H1 (cell line): Measurements from ENCODE around the gene GOLGA1. TPM values are rescaled to one million over a fixed set of nuclear protein-coding genes. Genes with fewer than 3 reads are reported as not detected.

ENCODE experiments used
- CTCF ChIA-PET: fragments of 300-600 bp; sonication (Branson Sonifier 250); formaldehyde crosslinking; loops from one replicate; lab custom pipeline; 2021; ENCODE audit not compliant: partially characterized antibody; lab: Charles Lee
- POLR2A ChIA-PET: fragments of 300-600 bp; sonication (Branson Sonifier 250); formaldehyde crosslinking; loops from one replicate; lab custom pipeline; 2021; ENCODE audit warnings: inconsistent platforms; ENCODE audit not compliant: partially characterized antibody; lab: Charles Lee
- DNase-seq, 2 experiments: peaks; one replicate each; pipeline versions ENCODE4 v3.0.0 to v3.0.0-alpha.2; 2010 to 2022; ENCODE audit warnings: low spot score in 2 of 2, low read depth in 1 of 2, mixed read lengths in 1 of 2
- FAIRE-seq: peaks from 2 replicates; lab custom pipeline; 2011; peaks lifted over from hg19 to GRCh38; lab: Jason Lieb, UNC
- H2AFZ ChIP-seq: 2 replicates; pipeline ENCODE4 v1.8.1; 2012; ENCODE audit warnings: low read length, inconsistent platforms
- H2AK5ac ChIP-seq: 2 replicates; pipeline ENCODE4 v1.6.1; 2013; ENCODE audit warnings: low read depth, low read length
- H2BK120ac ChIP-seq: replicated peaks from 2 replicates; pipeline ENCODE3; 2013; ENCODE audit warnings: low read depth, low read length, inconsistent platforms
- H2BK12ac ChIP-seq: 2 replicates; pipeline ENCODE4 v1.6.1; 2013; ENCODE audit warnings: low read depth, low read length
- H2BK15ac ChIP-seq: 2 replicates; pipeline ENCODE4 v1.6.1; 2013; ENCODE audit warnings: low read length
- H2BK20ac ChIP-seq: 2 replicates; pipeline ENCODE4 v1.6.1; 2013; ENCODE audit warnings: low read length
- H2BK5ac ChIP-seq: 2 replicates; pipeline ENCODE4 v1.6.1; 2013; ENCODE audit warnings: low read depth, low read length
- H3K14ac ChIP-seq: 2 replicates; pipeline ENCODE4 v1.6.1; 2013; ENCODE audit warnings: inconsistent platforms; ENCODE audit not compliant: insufficient read length
- H3K18ac ChIP-seq: 2 replicates; pipeline ENCODE4 v1.6.1; 2013; ENCODE audit warnings: low read length; ENCODE audit errors: extremely low read depth
- H3K23ac ChIP-seq: 2 replicates; pipeline ENCODE4 v1.6.1; 2013; ENCODE audit warnings: inconsistent platforms; ENCODE audit not compliant: insufficient read length
- H3K23me2 ChIP-seq: 2 replicates; pipeline ENCODE4 v1.6.1; 2013; ENCODE audit warnings: low read depth, low read length
- H3K27ac ChIP-seq: 2 replicates; pipeline ENCODE4 v1.6.1; 2011; ENCODE audit warnings: low read depth, low read length, inconsistent platforms
- H3K27me3 ChIP-seq, 4 experiments: replicated peaks in 1 of 4; 1 replicate in 1 of 4; 2 replicates in 3 of 4; pipeline versions ENCODE4 v1.6.1 to v1.8.1; 2011 to 2013; ENCODE audit warnings: low read length in 3 of 4, mild to moderate bottlenecking in 3 of 4, inconsistent platforms in 2 of 4, mixed read lengths in 2 of 4, moderate library complexity in 1 of 4; ENCODE audit not compliant: control insufficient read depth in 3 of 4, insufficient read depth in 3 of 4; ENCODE audit errors: extremely low read depth in 1 of 4
- H3K36me3 ChIP-seq, 4 experiments: 2 replicates each; pipeline versions ENCODE4 v1.6.1 to v1.8.1; 2011 to 2013; ENCODE audit warnings: mild to moderate bottlenecking in 4 of 4, low read length in 3 of 4, moderate library complexity in 2 of 4, control low read depth in 1 of 4, inconsistent platforms in 1 of 4; ENCODE audit not compliant: insufficient read depth in 4 of 4, control insufficient read depth in 2 of 4
- H3K4ac ChIP-seq: replicated peaks from 2 replicates; pipeline ENCODE3; 2013; ENCODE audit warnings: low read length, low read depth, mixed read lengths, inconsistent platforms; ENCODE audit not compliant: insufficient read length
- H3K4me1 ChIP-seq, 4 experiments: replicated peaks in 1 of 4; 1 replicate in 1 of 4; 2 replicates in 3 of 4; pipeline versions ENCODE4 v1.6.1 to v1.8.1; 2011 to 2013; ENCODE audit warnings: low read length in 3 of 4, inconsistent platforms in 2 of 4, mixed read lengths in 1 of 4; ENCODE audit not compliant: insufficient read depth in 4 of 4, control insufficient read depth in 3 of 4
- H3K4me2 ChIP-seq, 2 experiments: 2 replicates each; pipeline versions ENCODE4 v1.6.1 to v1.8.1; 2011 to 2013; ENCODE audit warnings: low read depth in 2 of 2, low read length in 2 of 2, control low read depth in 1 of 2, inconsistent platforms in 1 of 2, mild to moderate bottlenecking in 1 of 2; ENCODE audit not compliant: insufficient read depth in 1 of 2
- H3K4me3 ChIP-seq, 4 experiments: fragments of 200-600, 300-600 bp in 1 of 4; sonication (generic), shearing (Covaris generic), sonication (Bioruptor Twin) in 1 of 4; 2 replicates each; pipeline versions ENCODE4 v1.5.1 to v1.8.1; 2011 to 2016; ENCODE audit warnings: low read length in 4 of 4, low read depth in 3 of 4, control low read depth in 2 of 4, inconsistent platforms in 2 of 4, mild to moderate bottlenecking in 2 of 4, mixed read lengths in 1 of 4, moderate library complexity in 1 of 4; ENCODE audit not compliant: insufficient read depth in 2 of 4; ENCODE audit errors: extremely low read depth in 1 of 4
- H3K56ac ChIP-seq: replicated peaks from 2 replicates; pipeline ENCODE3; 2013; ENCODE audit warnings: low read depth, mild to moderate bottlenecking, mixed read lengths, low read length, inconsistent platforms; ENCODE audit not compliant: insufficient read length
- H3K79me1 ChIP-seq: 2 replicates; pipeline ENCODE4 v1.6.1; 2013; ENCODE audit warnings: low read depth, low read length, control low read depth
- H3K79me2 ChIP-seq, 2 experiments: 2 replicates each; pipeline versions ENCODE4 v1.6.1 to v1.8.1; 2012 to 2013; ENCODE audit warnings: low read length in 2 of 2, mild to moderate bottlenecking in 2 of 2, inconsistent platforms in 1 of 2; ENCODE audit not compliant: insufficient read depth in 2 of 2, control insufficient read depth in 1 of 2
- H3K9ac ChIP-seq, 4 experiments: replicated peaks in 1 of 4; 1 replicate in 1 of 4; 2 replicates in 3 of 4; pipeline versions ENCODE4 v1.6.1 to v1.8.1; 2011 to 2013; ENCODE audit warnings: low read depth in 3 of 4, low read length in 3 of 4, control low read depth in 2 of 4, mild to moderate bottlenecking in 2 of 4, moderate library complexity in 2 of 4, inconsistent platforms in 1 of 4; ENCODE audit errors: extremely low read depth in 1 of 4
- H3K9me3 ChIP-seq, 2 experiments: 2 replicates each; pipeline versions ENCODE4 v1.6.1 to v1.8.1; 2012 to 2013; ENCODE audit warnings: mild to moderate bottlenecking in 2 of 2, moderate library complexity in 2 of 2, control low read depth in 1 of 2, inconsistent platforms in 1 of 2, low read depth in 1 of 2, low read length in 1 of 2, mixed read lengths in 1 of 2; ENCODE audit not compliant: insufficient read depth in 2 of 2
- H4K20me1 ChIP-seq, 2 experiments: replicated peaks in 1 of 2; 2 replicates each; pipeline versions ENCODE3 to v1.8.1; 2011 to 2013; ENCODE audit warnings: inconsistent platforms in 2 of 2, low read length in 2 of 2, mild to moderate bottlenecking in 1 of 2; ENCODE audit not compliant: insufficient read depth in 2 of 2, control insufficient read depth in 1 of 2
- H4K5ac ChIP-seq: 2 replicates; pipeline ENCODE4 v1.6.1; 2013; ENCODE audit warnings: low read length, low read depth, mixed read lengths, inconsistent platforms; ENCODE audit not compliant: insufficient read length
- H4K8ac ChIP-seq: 2 replicates; pipeline ENCODE4 v1.8.0; 2013; ENCODE audit warnings: mild to moderate bottlenecking, moderate library complexity, low read length, inconsistent platforms; ENCODE audit not compliant: insufficient read depth; ENCODE audit errors: extremely low read depth
- H4K91ac ChIP-seq: replicated peaks from 2 replicates; pipeline ENCODE3; 2013; ENCODE audit warnings: low read length, mixed read lengths, inconsistent platforms; ENCODE audit not compliant: insufficient read length
- ASH2L ChIP-seq: fragments of 200-600, 300-600 bp; sonication (generic); IDR thresholded peaks from one replicate; pipeline ENCODE4 v1.7.1; 2017; ENCODE audit warnings: low read length
- CBX8 ChIP-seq: fragments of 300-800, 300-1000 bp; sonication (generic); IDR thresholded peaks from 2 replicates; pipeline ENCODE4 v1.7.1; 2016; ENCODE audit warnings: low read depth, low read length, borderline replicate concordance
- KDM1A ChIP-seq: fragments of 200-600, 300-600 bp; sonication (generic); IDR thresholded peaks from 2 replicates; pipeline ENCODE4 v1.7.1; 2016; ENCODE audit warnings: mild to moderate bottlenecking, low read length, borderline replicate concordance
- NANOG ChIP-seq: IDR thresholded peaks from 2 replicates; pipeline ENCODE4 v1.6.1; 2011; ENCODE audit warnings: low read length, low read depth, mild to moderate bottlenecking, inconsistent platforms; ENCODE audit not compliant: insufficient read depth, poor library complexity, severe bottlenecking
- RAD21 ChIP-seq, 2 experiments: IDR thresholded peaks in 1 of 2; conservative IDR thresholded peaks in 1 of 2; 2 replicates each; pipeline ENCODE4 v1.6.1; 2011; ENCODE audit warnings: low read depth in 2 of 2, low read length in 2 of 2, improper control_type of control experiment in 1 of 2, inconsistent platforms in 1 of 2, mild to moderate bottlenecking in 1 of 2, moderate library complexity in 1 of 2
- SIRT6 ChIP-seq: IDR thresholded peaks from one replicate; pipeline ENCODE4 v1.7.1; 2012; ENCODE audit warnings: low read length, inconsistent platforms
- SIX5 ChIP-seq: IDR thresholded peaks from 2 replicates; pipeline ENCODE4 v1.6.1; 2011; ENCODE audit warnings: mild to moderate bottlenecking, low read depth, low read length
- SP2 ChIP-seq: IDR thresholded peaks from 2 replicates; pipeline ENCODE4 v1.6.1; 2012; ENCODE audit warnings: mild to moderate bottlenecking, low read length, inconsistent platforms
- TAF1 ChIP-seq: IDR thresholded peaks from 2 replicates; pipeline ENCODE4 v1.6.1; 2011; ENCODE audit warnings: mild to moderate bottlenecking, low read depth, low read length
- TEAD4 ChIP-seq: IDR thresholded peaks from 2 replicates; pipeline ENCODE4 v1.6.1; 2012; ENCODE audit warnings: low read depth, low read length, inconsistent platforms, mixed read lengths
- WGBS, 2 experiments: shearing (Covaris generic) in 1 of 2; methylation state at CpG; one replicate each; pipeline versions ENCODE4 v1.1.6 to v1.1.7; 2013 to 2015; ENCODE audit warnings: low lambda C conversion rate in 2 of 2, mixed read lengths in 2 of 2, inconsistent platforms in 1 of 2, low coverage in 1 of 2, missing lambda C conversion rate in 1 of 2; ENCODE audit not compliant: insufficient replicate concordance in 2 of 2, insufficient coverage in 1 of 2, insufficient read length in 1 of 2; ENCODE audit errors: extremely low coverage in 1 of 2, missing lambda C conversion rate in 1 of 2; 5-methylcytosine and 5-hydroxymethylcytosine counted together
- polyA plus RNA-seq, 7 experiments: library from polyadenylated mRNA; depleted of rRNA in 3 of 7; stranded (reverse) in 5 of 7; unstranded in 2 of 7; fragments of >200 nt in 5 of 7; fragments of 200-250 nt in 2 of 7; gene quantifications; 1 replicate in 5 of 7; 2 replicates in 1 of 7; 4 replicates in 1 of 7; pipeline versions ENCODE4 v1.2.1 to v1.2.3, GENCODE V29; 2011 to 2013; ENCODE audit warnings: missing spikeins in 2 of 7, mixed read lengths in 2 of 7
- total RNA-seq: library from RNA; stranded (reverse); fragmentation: NEBNext Ultra II Directional; extraction: Animal tissue kit (Norgen Biotek cat#: 25700); gene quantifications from 2 replicates; pipeline ENCODE4 v1.2.1, GENCODE V29; 2021
- TF ChIP-seq, protein P1 (sequence below): IDR thresholded peaks from 2 replicates; pipeline ENCODE4 v1.6.1; 2012; ENCODE audit warnings: inconsistent platforms

GOLGA1 gene
- total and polyA plus RNA-seq, 2 of the 8 experiments (the other 6 are each of a cell fraction or from before 2014, with no cell fraction given), result 4.8 to 6.5 TPM

DNA sequence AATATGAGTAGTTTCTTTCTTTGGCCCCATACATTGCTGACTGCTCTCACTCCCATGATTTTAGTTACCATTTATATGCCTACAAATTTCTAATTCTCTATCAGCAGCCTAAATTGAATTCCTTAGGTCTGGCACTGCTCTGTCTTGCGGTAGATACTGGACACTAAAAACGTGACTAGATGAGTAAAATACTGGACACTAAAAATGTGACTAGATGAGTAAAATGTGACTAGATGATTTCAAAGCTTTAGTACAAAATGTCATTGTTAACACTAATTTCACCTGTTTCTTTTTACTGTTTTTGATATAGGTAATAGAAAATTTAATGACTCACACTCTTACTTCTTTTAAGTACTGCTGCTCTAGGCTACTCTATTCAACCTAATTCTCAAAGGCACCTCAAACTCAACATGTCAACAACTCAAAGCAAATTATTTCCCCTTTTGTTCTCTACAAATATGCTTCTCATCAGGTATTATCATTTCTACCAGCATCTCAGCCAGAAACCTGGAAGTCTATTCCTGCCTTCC lies 31.4 kb upstream of the GOLGA1 start:
- no peak overlapping the region for H4K91ac ChIP-seq
- no peak overlapping the region for H3K23ac ChIP-seq
- H2BK15ac ChIP-seq, result no peak overlapping the region
- no peak for FAIRE-seq
- TF ChIP-seq SIX5 (no peak), CBX8 (no peak), ASH2L (no peak), TEAD4 (no peak), TAF1 (no peak), RAD21 (IDR thresholded peaks at IDR 0.05 in 1 of 2, conservative IDR thresholded peaks at IDR 0.05 in 1 of 2; ENCODE audit: low read depth in 2 of 2, low read length in 2 of 2) (no peak), SP2 (no peak), KDM1A (no peak), NANOG (no peak), SIRT6 (no peak)
- TF ChIP-seq, protein P1, sequence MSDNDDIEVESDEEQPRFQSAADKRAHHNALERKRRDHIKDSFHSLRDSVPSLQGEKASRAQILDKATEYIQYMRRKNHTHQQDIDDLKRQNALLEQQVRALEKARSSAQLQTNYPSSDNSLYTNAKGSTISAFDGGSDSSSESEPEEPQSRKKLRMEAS, result no peak
- H2BK5ac ChIP-seq, result no peak overlapping the region
- DNase-seq, result no peak
- no peak overlapping the region for H3K4me2 ChIP-seq
- H3K18ac ChIP-seq, result no peak overlapping the region
- no peak overlapping the region for H3K9ac ChIP-seq
- no peaks in the 10 kb centered on the region for H3K79me1 ChIP-seq
- no peak overlapping the region for H2AFZ ChIP-seq
- peaks cover 0 to 4% of the 10 kb centered on the region in 2 experiments for H4K20me1 ChIP-seq
- H4K8ac ChIP-seq, result no peak overlapping the region
- H2AK5ac ChIP-seq, result no peak overlapping the region
- no peak overlapping the region for H3K4me3 ChIP-seq
- H4K5ac ChIP-seq, result no peak overlapping the region
- ChIA-PET POLR2A (no interaction called here), CTCF (no interaction called here)
- no peak overlapping the region for H2BK20ac ChIP-seq
- H3K4me1 ChIP-seq, result no peaks in the 10 kb centered on the region
- no peak overlapping the region for H2BK120ac ChIP-seq
- H3K36me3 ChIP-seq, result peaks cover 0 to 25% (median 2%) of the 10 kb centered on the region in 4 experiments; a peak in 6 of 8 replicates
- no peaks in the 10 kb centered on the region for H3K9me3 ChIP-seq
- no peak overlapping the region for H3K4ac ChIP-seq
- no peak overlapping the region for H3K56ac ChIP-seq
- 85% methylated on average over 2 of the region's 2 CpGs; no CpG with 5 or more reads in 1 of the 2 experiments for WGBS, 2 experiments
- no peak overlapping the region for H3K14ac ChIP-seq
- H3K27me3 ChIP-seq, result no peaks in the 10 kb centered on the region
- H3K79me2 ChIP-seq, result no peaks in the 10 kb centered on the region
- no peak overlapping the region for H3K27ac ChIP-seq
- no peaks in the 10 kb centered on the region for H3K23me2 ChIP-seq
- H2BK12ac ChIP-seq, result no peak overlapping the region
